WTC11 (cell line): ENCODE results near the gene R3HDM4.

Experiments used
- CTCF ChIP-seq: fragments of 200-600 bp; IDR thresholded peaks from 2 replicates; pipeline ENCODE4 v1.8.0; 2022; ENCODE audit warnings: antibody characterized with exemption
- PRDM15 ChIP-seq: sonication (generic); formaldehyde crosslinking; IDR thresholded peaks from 2 replicates; pipeline ENCODE4 v1.8.0; 2022; ENCODE audit warnings: missing genetic modification reagents
- ZNF281 ChIP-seq: sonication (generic); formaldehyde crosslinking; IDR thresholded peaks from 2 replicates; pipeline ENCODE4 v1.8.0; 2023; ENCODE audit warnings: mild to moderate bottlenecking, missing genetic modification reagents
- ZNF416 ChIP-seq: fragments of 250-450 bp; sonication (Bioruptor Pico); IDR thresholded peaks from 2 replicates; pipeline ENCODE4 v1.9.0; 2021; ENCODE audit warnings: mild to moderate bottlenecking, inconsistent platforms

- no peak for TF ChIP-seq ZNF281 (CRISPR knock-in tag)
- TF ChIP-seq PRDM15 (CRISPR knock-in tag): no peak
- TF ChIP-seq CTCF: no peak
- TF ChIP-seq ZNF416 (CRISPR knock-in tag): no peak
These were observed 589 bp downstream of the R3HDM4 start for GRCh38 chr19:912181-913079.
